Cardiac fibroblast (primary cell): ENCODE data around the gene CHID1.
A peak's percentile ranks its signal among the peaks of the same experiment; 100 is the strongest.

Experiments used
- DNase-seq, 2 donors: peaks; one replicate each; pipeline versions ENCODE4 v3.0.0 to v3.0.0-alpha.2; 2010; ENCODE audit warnings: low read depth in 2 of 2
- H3K4me3 ChIP-seq, 2 donors: replicated peaks in 1 of 2; 1 replicate in 1 of 2; 2 replicates in 1 of 2; pipeline ENCODE4 v1.5.1; 2011; ENCODE audit warnings: low read depth in 2 of 2, low read length in 2 of 2, mild to moderate bottlenecking in 2 of 2, moderate library complexity in 1 of 2
- TF ChIP-seq, protein P1 (sequence below): IDR thresholded peaks from one replicate; pipeline ENCODE4 v1.5.1; 2011; ENCODE audit warnings: low read depth, mild to moderate bottlenecking, low read length, inconsistent platforms

The CHID1 gene

DNA sequence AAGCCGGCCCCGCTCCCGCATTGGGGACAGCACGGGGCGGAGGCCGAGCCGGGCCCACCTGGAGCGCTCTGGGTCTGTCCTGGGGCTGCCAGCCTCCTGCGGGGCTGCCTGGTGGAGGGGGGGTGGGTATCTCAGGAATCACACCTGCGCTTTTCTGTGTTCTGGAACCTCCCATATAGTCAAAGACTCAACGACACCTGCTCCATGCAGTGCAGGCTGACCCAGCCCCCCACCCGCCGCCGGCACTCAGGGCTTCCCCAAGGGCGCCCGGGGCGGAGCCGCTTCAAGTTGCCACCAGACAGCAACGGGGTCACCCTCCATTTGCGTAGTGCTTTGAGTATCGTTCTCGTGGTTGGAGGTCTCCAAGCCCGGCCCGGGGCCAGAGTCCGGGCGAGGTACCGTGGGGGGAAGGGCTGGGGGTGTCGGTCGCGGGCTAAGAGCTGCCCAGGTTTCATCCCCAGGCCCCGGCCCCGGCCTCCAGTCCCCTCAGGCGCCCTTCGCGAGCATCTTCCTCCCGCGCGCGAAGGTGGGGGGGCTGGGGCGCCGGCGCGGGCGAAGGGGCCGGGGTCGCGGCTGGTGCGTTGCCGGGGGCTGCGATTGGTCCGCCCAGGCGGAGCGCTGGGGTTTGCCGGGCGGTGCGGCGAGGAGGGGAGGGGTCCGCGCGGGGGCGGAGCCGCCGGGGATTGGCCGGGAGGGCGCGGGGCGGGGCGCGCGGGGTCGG is 61.3 kb downstream of the CHID1 start:
- DNase-seq: no peak
- TF ChIP-seq, protein P1, sequence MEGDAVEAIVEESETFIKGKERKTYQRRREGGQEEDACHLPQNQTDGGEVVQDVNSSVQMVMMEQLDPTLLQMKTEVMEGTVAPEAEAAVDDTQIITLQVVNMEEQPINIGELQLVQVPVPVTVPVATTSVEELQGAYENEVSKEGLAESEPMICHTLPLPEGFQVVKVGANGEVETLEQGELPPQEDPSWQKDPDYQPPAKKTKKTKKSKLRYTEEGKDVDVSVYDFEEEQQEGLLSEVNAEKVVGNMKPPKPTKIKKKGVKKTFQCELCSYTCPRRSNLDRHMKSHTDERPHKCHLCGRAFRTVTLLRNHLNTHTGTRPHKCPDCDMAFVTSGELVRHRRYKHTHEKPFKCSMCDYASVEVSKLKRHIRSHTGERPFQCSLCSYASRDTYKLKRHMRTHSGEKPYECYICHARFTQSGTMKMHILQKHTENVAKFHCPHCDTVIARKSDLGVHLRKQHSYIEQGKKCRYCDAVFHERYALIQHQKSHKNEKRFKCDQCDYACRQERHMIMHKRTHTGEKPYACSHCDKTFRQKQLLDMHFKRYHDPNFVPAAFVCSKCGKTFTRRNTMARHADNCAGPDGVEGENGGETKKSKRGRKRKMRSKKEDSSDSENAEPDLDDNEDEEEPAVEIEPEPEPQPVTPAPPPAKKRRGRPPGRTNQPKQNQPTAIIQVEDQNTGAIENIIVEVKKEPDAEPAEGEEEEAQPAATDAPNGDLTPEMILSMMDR: no peak
- peak overlapping the region in 1 of 2 donors; percentile 41 for H3K4me3 ChIP-seq

DNA sequence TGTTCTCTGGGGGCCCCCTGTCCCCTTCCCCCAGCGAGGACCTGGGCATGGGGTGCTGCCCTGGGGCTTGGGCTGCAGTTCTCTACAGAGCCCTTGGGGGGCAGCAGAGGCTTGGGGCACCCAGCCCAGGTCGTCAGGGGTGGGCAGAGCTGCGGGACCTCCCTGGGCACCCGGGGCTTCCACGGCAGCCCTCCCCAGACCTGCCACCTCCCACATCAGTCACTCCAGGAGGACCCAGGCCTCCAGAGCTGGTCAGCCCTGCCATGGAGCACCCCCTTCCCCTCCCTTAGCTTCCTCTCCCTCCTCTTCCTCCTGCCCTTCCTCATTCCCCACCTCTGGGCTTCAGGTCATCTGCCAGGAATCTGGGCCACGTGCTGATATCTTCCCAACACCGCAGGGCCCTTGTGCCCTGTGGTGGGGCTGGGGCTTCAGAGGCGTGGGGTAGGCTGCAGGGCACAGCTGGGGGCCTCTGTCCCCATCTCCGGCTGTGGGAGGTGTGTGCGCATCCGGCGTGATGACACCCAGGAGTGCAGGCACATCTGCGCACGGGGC is 62.2 kb downstream of the CHID1 start:
- TF ChIP-seq, protein P1: peak; percentile 96
- peak in 1 of 2 donors; percentile 54 for DNase-seq
- H3K4me3 ChIP-seq: no peak overlapping the region

DNA sequence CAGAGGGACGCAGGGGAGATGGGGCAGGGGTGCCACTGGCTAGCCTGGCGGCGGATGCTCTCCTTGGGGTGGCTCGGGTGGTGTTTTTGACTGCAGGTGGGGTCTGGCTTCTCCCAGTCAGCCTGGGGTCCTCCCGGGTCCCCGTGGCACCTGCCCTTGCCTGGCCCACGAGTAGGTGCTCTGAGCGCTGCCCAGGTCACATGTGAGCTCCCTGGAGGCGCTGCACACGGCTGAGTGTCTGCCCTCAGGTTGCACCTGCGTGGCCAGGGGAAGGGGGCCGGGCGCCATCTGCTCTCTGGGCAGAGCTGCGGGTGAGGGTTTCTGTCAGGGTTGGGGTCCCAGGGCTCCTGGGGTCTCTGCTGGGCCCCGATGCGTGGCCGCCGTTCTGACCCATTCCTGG is 62.7 kb downstream of the CHID1 start:
- DNase-seq: no peak
- TF ChIP-seq, protein P1: no peak
- no peak overlapping the region for H3K4me3 ChIP-seq

DNA sequence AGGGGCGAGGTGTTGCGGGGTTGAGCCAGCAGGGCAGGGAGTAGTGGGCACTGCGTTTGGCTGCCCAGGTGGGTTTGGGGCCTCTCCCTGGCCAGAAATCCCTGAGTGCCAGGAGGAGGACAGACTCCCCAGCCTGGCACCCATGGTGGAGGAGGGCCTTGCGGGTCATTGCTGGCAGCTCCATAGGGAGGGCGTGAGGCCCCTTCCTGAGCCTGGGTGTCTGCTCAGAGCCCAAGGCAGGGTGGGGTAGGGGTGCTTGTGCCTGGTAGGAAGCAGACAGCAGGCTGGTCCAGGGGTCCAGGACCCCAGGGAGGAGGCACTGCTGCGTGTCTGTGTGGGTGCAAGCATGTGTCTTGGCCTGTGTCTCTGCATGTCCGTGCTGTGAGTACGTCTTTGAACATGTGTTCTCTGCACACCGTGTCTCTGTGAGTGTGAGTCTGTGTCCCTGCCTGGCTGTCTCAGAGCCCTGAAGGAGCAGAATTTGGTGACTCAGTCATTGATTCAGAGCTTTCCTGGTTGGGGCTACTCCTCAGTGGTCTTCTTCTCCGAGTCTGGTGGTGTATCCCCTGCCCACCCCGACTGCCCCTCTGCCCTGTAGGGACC is 64.0 kb downstream of the CHID1 start:
- no peak overlapping the region for H3K4me3 ChIP-seq
- DNase-seq: peak in 1 of 2 donors; percentile 67
- TF ChIP-seq, protein P1: no peak

DNA sequence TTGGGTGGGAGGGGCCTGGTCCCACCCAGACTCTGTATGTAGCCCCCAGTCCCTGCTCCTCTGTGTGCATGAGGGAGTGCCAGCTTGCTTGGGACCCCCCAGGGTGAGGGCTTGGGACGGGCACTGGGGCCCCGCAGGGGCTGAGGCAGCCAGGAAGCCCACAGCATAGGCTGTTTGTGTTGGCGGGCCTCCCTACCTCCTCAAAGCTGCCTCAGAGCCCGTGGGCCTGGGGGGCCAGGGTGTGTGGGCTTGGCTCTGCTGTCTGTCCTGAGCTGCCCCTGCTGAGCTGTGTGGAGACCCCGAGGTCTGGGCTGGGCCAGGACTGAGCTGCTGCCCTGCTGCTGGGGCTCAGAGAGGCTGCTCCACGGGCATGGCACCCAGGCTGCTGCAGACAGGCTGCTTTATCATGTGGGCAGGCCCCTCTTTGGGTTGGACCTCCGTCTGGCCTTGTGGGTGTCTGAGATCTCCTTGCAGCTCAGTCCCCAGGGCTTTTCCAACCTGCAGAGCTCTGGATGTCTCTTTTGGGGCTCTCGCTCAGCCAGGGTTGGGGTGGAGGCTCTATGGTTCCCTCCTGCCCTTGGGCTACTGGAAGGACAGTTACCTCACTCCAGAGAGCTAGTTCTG is 64.6 kb downstream of the CHID1 start:
- TF ChIP-seq, protein P1: no peak
- peak overlapping the region in 1 of 2 donors; percentile 73 for H3K4me3 ChIP-seq
- peak in 1 of 2 donors; percentile 79 for DNase-seq

DNA sequence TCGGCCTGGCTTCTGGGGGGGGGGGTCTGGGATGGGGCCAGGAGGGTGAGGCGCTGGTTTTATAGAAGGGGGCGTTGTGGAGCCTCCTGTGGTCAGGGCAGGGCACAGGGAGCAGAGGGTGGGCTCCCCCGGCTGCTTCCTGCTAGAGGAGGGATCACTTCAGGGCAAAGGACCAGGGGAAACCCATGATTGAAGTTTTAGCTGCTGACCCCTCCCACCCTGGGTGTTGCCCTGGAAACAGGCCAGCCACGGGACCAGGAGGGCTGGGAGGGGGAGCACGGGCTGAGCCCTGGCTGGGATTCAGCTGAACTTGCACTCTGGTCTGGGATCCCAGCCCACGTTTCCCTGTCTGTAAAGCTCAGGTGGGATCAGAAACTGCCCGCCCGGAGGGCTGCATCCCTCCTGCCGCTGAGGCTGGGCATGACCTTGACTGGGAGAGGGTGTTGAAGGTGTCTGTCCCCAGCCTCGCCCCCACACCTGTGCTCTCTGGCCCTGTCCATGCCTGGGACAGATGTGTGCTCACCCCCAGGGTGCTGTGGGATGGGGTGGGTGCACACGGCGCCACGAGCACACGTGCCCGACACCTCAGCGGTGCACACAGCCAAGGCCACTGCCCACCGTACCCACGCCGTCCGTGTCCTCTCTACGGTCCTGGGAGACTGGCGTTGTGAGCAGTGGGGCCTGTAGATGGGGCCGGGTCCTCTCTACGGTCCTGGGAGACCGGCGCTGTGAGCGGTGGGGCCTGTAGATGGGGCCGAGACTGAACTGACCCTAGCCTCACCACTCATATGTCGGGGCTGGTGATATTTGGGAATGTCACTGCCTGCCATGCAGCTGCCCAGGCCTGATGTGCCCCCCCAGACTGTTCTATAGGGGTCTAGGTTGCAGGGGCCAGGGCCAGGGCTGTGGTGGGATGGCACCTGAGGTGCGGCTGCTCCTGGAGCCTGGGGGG is 65.6 kb downstream of the CHID1 start:
- peak; percentile 89 to 99 for DNase-seq

More for the DNA sequence above, 65.6 kb downstream of the CHID1 start:
- TF ChIP-seq, protein P1: no peak
- peak overlapping the region; percentile 66 to 73 for H3K4me3 ChIP-seq
